ENCODE results near the gene PDGFC. TPM values are rescaled to one million over a fixed set of nuclear protein-coding genes. Genes with fewer than 3 reads are reported as not detected.

PDGFC gene
- total RNA-seq, 1 experiment from 2014 or later: 64.5 TPM

GRCh38 chr4:156966836-156967235 lies 4.8 kb downstream of the PDGFC start:
- CTCF ChIA-PET: interaction anchor here (0.7 to 1.2 kb wide), 3 partner anchors 22 to 88 kb away, joined by 3 to 6 read pairs (median 4); no protein-coding TSS in a partner anchor
- Mint-ChIP-seq H3K4me1 (ENCODE audit: low read depth, unreplicated experiment) (peaks cover 32% of the 10 kb centered on the region), H3K36me3 (ENCODE audit: insufficient read depth, unreplicated experiment) (peaks cover 55% of the 10 kb centered on the region), H3K27ac (ENCODE audit: unreplicated experiment) (peak overlapping the region; percentile 78), H3K27me3 (ENCODE audit: unreplicated experiment) (no peaks in the 10 kb centered on the region), H3K4me3 (ENCODE audit: low read depth, unreplicated experiment) (peak overlapping the region; percentile 84), H3K9me3 (ENCODE audit: low read depth, unreplicated experiment) (no peaks in the 10 kb centered on the region)
- no peak for DNase-seq
- no TSS peak for BruUV-seq (replicated peaks)
- intact Hi-C loops (cut with micrococcal nuclease; ENCODE audit: unreplicated experiment): loop anchor here (5.0 kb wide), 4 partner anchors 190 to 385 kb away; no protein-coding TSS in a partner anchor
- no peak for TF ChIP-seq CTCF (IDR thresholded peaks at IDR 0.05; ENCODE audit: unreplicated experiment)

- intact Hi-C loops (cut with micrococcal nuclease; ENCODE audit: unreplicated experiment): loop anchor here (2.0 kb wide), 1 partner anchor 15 kb away; no protein-coding TSS in a partner anchor
- no peak for TF ChIP-seq CTCF (IDR thresholded peaks at IDR 0.05; ENCODE audit: unreplicated experiment)
- peak overlapping the region; percentile 59 for H3K4me3 Mint-ChIP-seq (ENCODE audit: low read depth, unreplicated experiment)
- no peaks in the 10 kb centered on the region for H3K9me3 Mint-ChIP-seq (ENCODE audit: low read depth, unreplicated experiment)
- peaks cover 36% of the 10 kb centered on the region for H3K4me1 Mint-ChIP-seq (ENCODE audit: low read depth, unreplicated experiment)
- no peaks in the 10 kb centered on the region for H3K27me3 Mint-ChIP-seq (ENCODE audit: unreplicated experiment)
- peaks cover 26% of the 10 kb centered on the region for H3K36me3 Mint-ChIP-seq (ENCODE audit: insufficient read depth, unreplicated experiment)
- H3K27ac Mint-ChIP-seq (ENCODE audit: unreplicated experiment): peak overlapping the region; percentile 91
- CTCF ChIA-PET: interaction anchor here (0.7 kb wide), 2 partner anchors 180 to 464 kb away, joined by 3 to 4 read pairs; no protein-coding TSS in a partner anchor
- no peak for DNase-seq
- no TSS peak for BruUV-seq (replicated peaks)
Observed at GRCh38 chr4:156963419-156963818, 8.2 kb downstream of the PDGFC start.

- H3K27ac Mint-ChIP-seq (ENCODE audit: unreplicated experiment): peak overlapping the region; percentile 91
- peaks cover 25% of the 10 kb centered on the region for H3K36me3 Mint-ChIP-seq (ENCODE audit: insufficient read depth, unreplicated experiment)
- no peak for DNase-seq
- intact Hi-C loops (cut with micrococcal nuclease; ENCODE audit: unreplicated experiment): loop anchor here (2.0 kb wide), 1 partner anchor 14 kb away; no protein-coding TSS in a partner anchor
- no peaks in the 10 kb centered on the region for H3K27me3 Mint-ChIP-seq (ENCODE audit: unreplicated experiment)
- no peak for TF ChIP-seq CTCF (IDR thresholded peaks at IDR 0.05; ENCODE audit: unreplicated experiment)
- no peaks in the 10 kb centered on the region for H3K9me3 Mint-ChIP-seq (ENCODE audit: low read depth, unreplicated experiment)
- BruUV-seq (replicated peaks): no TSS peak
- peaks cover 38% of the 10 kb centered on the region for H3K4me1 Mint-ChIP-seq (ENCODE audit: low read depth, unreplicated experiment)
- CTCF ChIA-PET: interaction anchor here (1.1 kb wide), 1 partner anchor 20 kb away, joined by 3 read pairs; no protein-coding TSS in a partner anchor
- peak overlapping the region; percentile 59 for H3K4me3 Mint-ChIP-seq (ENCODE audit: low read depth, unreplicated experiment)
Observed at GRCh38 chr4:156962528-156962974, 9.0 kb downstream of the PDGFC start.

GRCh38 chr4:156962058-156962358 lies 9.6 kb downstream of the PDGFC start:
- CTCF ChIA-PET: interaction anchor here (1.1 kb wide), 1 partner anchor 20 kb away, joined by 3 read pairs; no protein-coding TSS in a partner anchor
- intact Hi-C loops (cut with micrococcal nuclease; ENCODE audit: unreplicated experiment): loop anchor here (2.0 kb wide), 1 partner anchor 13 kb away; no protein-coding TSS in a partner anchor
- no peak for DNase-seq
- Mint-ChIP-seq H3K9me3 (ENCODE audit: low read depth, unreplicated experiment) (no peaks in the 10 kb centered on the region), H3K27ac (ENCODE audit: unreplicated experiment) (peak overlapping the region; percentile 91), H3K27me3 (ENCODE audit: unreplicated experiment) (no peaks in the 10 kb centered on the region), H3K4me3 (ENCODE audit: low read depth, unreplicated experiment) (peak overlapping the region; percentile 59), H3K36me3 (ENCODE audit: insufficient read depth, unreplicated experiment) (peaks cover 25% of the 10 kb centered on the region), H3K4me1 (ENCODE audit: low read depth, unreplicated experiment) (peaks cover 44% of the 10 kb centered on the region)
- BruUV-seq (replicated peaks): no TSS peak
- no peak for TF ChIP-seq CTCF (IDR thresholded peaks at IDR 0.05; ENCODE audit: unreplicated experiment)

Measured in Calu3 (cell line).